ENCODE results near the gene PAFAH2.

The PAFAH2 gene

GRCh38 chr1:25997828-25998761 lies at the start of gene PAFAH2:
PAFAH2 (minus strand) TSS chr1:25998063; CDS start chr1:25990816, 7,247 bp downstream.
- DNase-seq = peak; percentile 95

GRCh38 chr1:26047278-26047874 lies 49.5 kb upstream of the PAFAH2 start:
- DNase-seq = no peak

GRCh38 chr1:26046246-26047095 lies 48.6 kb upstream of the PAFAH2 start:
- DNase-seq = no peak

GRCh38 chr1:26045722-26046245 lies 47.9 kb upstream of the PAFAH2 start, which contains the start of gene SLC30A2:
SLC30A2 (minus strand) TSS chr1:26046118; CDS start chr1:26045896, 222 bp downstream.
- DNase-seq = no peak

- DNase-seq = no peak
These were observed 47.3 kb upstream of the PAFAH2 start for GRCh38 chr1:26044971-26045721.

- no peak for DNase-seq
These were observed 46.6 kb upstream of the PAFAH2 start for GRCh38 chr1:26044414-26044813.

- DNase-seq = no peak
These were observed 45.9 kb upstream of the PAFAH2 start for GRCh38 chr1:26043765-26044164.

- no peak for DNase-seq
These were observed 44.1 kb upstream of the PAFAH2 start for GRCh38 chr1:26041978-26042377.

GRCh38 chr1:26041401-26041800 lies 43.5 kb upstream of the PAFAH2 start:
- no peak for DNase-seq

GRCh38 chr1:26038904-26039303 lies 41.0 kb upstream of the PAFAH2 start:
- DNase-seq = no peak

GRCh38 chr1:26038477-26038876 lies 40.6 kb upstream of the PAFAH2 start:
- no peak for DNase-seq

GRCh38 chr1:26037904-26038303 lies 40.0 kb upstream of the PAFAH2 start:
- no peak for DNase-seq

GRCh38 chr1:26036756-26037281 lies 39.0 kb upstream of the PAFAH2 start:
- DNase-seq = no peak

GRCh38 chr1:26035959-26036755 lies 38.3 kb upstream of the PAFAH2 start:
- DNase-seq = peak; percentile 81 to 86

GRCh38 chr1:26035203-26035958 lies 37.5 kb upstream of the PAFAH2 start:
- peak; percentile 88 to 89 for DNase-seq

GRCh38 chr1:26034504-26035202 lies 36.8 kb upstream of the PAFAH2 start:
- DNase-seq = no peak

GRCh38 chr1:26032656-26033357 lies 34.9 kb upstream of the PAFAH2 start:
- DNase-seq = no peak

GRCh38 chr1:26031611-26032220 lies 33.9 kb upstream of the PAFAH2 start:
- no peak for DNase-seq

Data from stimulated activated CD4-positive, alpha-beta T cell treated with anti-CD3 and anti-CD28 coated beads, Interleukin-2, amount 100 ng/mL, for 48 hours (primary cell).